ENCODE results near the gene CNIH2. TPM values are rescaled to one million over a fixed set of nuclear protein-coding genes. Genes with fewer than 3 reads are reported as not detected.

CNIH2 gene
- total and polyA plus RNA-seq, 9 of the 15 experiments (the other 6 are each of a cell fraction or from before 2014, with no cell fraction given), result 0.26 to 0.89 (median 0.40) TPM; not detected in 4

- TF ChIP-seq ZNF695 (CRISPR knock-in tag; IDR thresholded peaks at IDR 0.05) (no peak), HDAC2 (IDR thresholded peaks at IDR 0.05) (no peak), ZNF41 (CRISPR knock-in tag; conservative IDR thresholded peaks at IDR 0.05) (no peak), RCOR1 (IDR thresholded peaks at IDR 0.05; ENCODE audit: borderline replicate concordance in 1 of 2, low read depth in 2 of 2, low read length in 2 of 2) (no peak), RBM14 (IDR thresholded peaks at IDR 0.05; ENCODE audit: borderline replicate concordance, insufficient read depth, low read depth, low read length) (no peak), FOS (IDR thresholded peaks at IDR 0.05; ENCODE audit: extremely low read depth, insufficient read length) (peak; percentile 95), HDAC8 (tag; IDR thresholded peaks at IDR 0.05) (peak; percentile 61; the same call in 1 of the 2 replicates), ZNF696 (CRISPR knock-in tag; conservative IDR thresholded peaks at IDR 0.05) (no peak), CTCF (IDR thresholded peaks at IDR 0.05 in 2 of 3, conservative IDR thresholded peaks at IDR 0.05 in 1 of 3; ENCODE audit: insufficient read depth in 2 of 3, low read depth in 1 of 3, low read length in 3 of 3) (peak in 2 of 3 experiments; percentile 30 to 39; a peak in 4 of 6 replicates), ZBTB12 (CRISPR knock-in tag; IDR thresholded peaks at IDR 0.05) (peak; percentile 68), LCOR (CRISPR knock-in tag; IDR thresholded peaks at IDR 0.05) (no peak), MYBL2 (IDR thresholded peaks at IDR 0.05; ENCODE audit: low read depth) (no peak), MYBL2 (CRISPR knock-in tag; IDR thresholded peaks at IDR 0.05; ENCODE audit: borderline replicate concordance) (no peak), TBP (optimal IDR thresholded peaks at IDR 0.05; ENCODE audit: low read depth, low read length) (peak; percentile 85), LEF1 (IDR thresholded peaks at IDR 0.05) (no peak), CCAR2 (IDR thresholded peaks at IDR 0.05; ENCODE audit: low read depth, low read length) (no peak), GABPA (tag; conservative IDR thresholded peaks at IDR 0.05; ENCODE audit: low read depth) (peak; percentile 91)
- TF ChIP-seq, protein P1, sequence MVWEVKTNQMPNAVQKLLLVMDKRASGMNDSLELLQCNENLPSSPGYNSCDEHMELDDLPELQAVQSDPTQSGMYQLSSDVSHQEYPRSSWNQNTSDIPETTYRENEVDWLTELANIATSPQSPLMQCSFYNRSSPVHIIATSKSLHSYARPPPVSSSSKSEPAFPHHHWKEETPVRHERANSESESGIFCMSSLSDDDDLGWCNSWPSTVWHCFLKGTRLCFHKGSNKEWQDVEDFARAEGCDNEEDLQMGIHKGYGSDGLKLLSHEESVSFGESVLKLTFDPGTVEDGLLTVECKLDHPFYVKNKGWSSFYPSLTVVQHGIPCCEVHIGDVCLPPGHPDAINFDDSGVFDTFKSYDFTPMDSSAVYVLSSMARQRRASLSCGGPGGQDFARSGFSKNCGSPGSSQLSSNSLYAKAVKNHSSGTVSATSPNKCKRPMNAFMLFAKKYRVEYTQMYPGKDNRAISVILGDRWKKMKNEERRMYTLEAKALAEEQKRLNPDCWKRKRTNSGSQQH (CRISPR knock-in tag; IDR thresholded peaks at IDR 0.05), result no peak
- TF ChIP-seq, protein P2, sequence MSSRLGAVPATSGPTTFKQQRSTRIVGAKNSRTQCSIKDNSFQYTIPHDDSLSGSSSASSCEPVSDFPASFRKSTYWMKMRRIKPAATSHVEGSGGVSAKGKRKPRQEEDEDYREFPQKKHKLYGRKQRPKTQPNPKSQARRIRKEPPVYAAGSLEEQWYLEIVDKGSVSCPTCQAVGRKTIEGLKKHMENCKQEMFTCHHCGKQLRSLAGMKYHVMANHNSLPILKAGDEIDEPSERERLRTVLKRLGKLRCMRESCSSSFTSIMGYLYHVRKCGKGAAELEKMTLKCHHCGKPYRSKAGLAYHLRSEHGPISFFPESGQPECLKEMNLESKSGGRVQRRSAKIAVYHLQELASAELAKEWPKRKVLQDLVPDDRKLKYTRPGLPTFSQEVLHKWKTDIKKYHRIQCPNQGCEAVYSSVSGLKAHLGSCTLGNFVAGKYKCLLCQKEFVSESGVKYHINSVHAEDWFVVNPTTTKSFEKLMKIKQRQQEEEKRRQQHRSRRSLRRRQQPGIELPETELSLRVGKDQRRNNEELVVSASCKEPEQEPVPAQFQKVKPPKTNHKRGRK (tag; IDR thresholded peaks at IDR 0.05), result no peak
Measured at GRCh38 chr11:66288671-66289547, 10.9 kb downstream of the CNIH2 start, which contains the start of gene YIF1A (continued).

All from K562 (cell line).